Stromal cell of bone marrow (primary cell): ENCODE measurements around the gene PRF1.
"Not testable (repeated sequence)": the region's sequence is repeated elsewhere in the genome, so short reads cannot be mapped to it uniquely, and the experiment has no call there.

Experiments
- DNase-seq: peaks from one replicate; pipeline ENCODE4 v3.0.0-alpha.2; 2012; ENCODE audit warnings: low read depth

PRF1 gene

DNA sequence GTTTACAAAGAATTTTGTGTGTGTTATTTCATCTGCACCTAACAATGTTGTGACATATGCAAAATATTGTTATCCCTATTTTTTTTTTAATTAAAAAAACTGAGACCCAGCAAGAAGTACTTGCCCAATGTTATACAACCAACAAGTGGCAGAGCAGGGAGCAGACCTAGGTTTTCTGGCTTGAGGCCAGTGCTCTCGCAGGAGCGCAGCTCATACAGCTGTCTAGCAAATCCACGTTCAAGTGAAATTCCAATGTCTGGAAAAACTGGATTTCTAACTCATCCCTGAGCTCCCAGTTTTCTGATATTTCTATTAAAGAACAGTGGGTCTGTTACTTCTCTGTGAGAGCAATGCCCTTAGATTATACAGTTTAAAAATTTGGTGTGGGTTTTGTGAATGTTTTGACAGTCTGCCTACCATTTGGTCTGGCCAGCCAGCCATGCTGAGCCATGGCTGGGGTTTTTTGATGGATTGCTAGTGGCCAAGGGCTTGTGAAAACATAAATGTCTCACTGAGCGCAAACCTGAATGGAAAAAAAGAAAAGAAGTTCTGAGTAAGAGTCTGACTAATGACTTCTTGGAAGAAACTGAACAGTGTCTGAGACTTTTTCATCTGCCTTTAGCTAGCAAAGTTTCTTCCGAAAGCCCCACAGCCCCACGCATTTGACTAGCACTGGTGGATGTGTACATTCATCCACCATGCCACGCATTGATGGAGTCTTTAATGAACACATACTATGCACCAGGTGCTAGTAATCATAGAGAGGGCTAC, 15.4 kb upstream of the PRF1 start:
- peak; percentile 90 for DNase-seq

DNA sequence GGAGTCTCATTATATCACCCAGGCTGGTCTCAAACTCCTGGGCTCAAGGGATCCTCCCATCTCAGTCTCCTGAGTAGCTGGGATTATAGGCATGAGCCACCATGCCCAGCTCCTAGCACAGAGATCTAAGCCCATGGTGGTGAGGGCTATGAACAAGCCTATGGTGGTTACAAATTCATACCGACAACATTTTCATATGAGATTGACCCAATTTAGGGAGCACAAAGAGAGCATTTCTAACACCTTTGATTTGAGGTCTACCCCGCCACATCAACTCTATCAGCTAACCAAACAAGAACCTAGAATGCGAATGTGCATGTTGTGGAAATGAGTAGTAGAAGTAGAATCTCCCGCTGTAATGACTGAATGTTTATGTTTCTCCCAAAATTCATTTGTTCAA, 14.2 kb upstream of the PRF1 start:
- DNase-seq, result no peak

DNA sequence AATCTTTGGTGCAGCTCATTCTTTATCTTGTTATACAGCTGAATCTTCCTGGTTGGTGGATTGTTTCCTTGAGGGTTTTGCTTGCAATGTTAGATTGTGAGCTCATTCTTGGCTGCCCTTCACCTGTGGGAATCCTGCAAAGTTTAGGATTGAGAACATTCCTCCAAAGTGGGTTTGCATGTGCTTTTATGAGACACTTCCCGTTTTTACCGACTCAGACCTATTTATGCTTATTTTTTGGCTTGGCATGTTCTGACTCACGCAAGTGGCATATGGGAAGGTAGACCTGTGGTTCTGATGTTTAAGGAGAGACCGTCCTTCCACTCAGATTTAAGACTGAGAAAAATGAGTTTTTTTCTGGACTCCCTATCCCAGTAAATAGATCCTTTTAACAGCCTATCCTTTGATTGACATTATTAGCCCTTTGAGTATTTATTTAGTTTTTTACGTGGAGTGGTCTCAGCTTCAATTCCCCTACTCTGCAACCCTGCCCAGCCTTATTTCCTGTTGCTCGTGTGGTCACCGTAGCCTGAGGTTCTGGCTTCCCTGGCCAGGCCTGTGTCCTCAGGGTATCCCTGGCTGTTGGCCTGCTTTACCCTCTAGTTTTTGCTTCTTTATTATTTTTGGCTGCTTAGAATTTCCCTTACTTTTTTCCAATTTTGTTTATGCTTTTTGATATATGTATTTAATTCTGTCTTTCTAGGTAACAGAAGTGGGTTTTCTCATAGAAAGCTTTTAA, 13.4 kb upstream of the PRF1 start:
- no peak for DNase-seq

DNA sequence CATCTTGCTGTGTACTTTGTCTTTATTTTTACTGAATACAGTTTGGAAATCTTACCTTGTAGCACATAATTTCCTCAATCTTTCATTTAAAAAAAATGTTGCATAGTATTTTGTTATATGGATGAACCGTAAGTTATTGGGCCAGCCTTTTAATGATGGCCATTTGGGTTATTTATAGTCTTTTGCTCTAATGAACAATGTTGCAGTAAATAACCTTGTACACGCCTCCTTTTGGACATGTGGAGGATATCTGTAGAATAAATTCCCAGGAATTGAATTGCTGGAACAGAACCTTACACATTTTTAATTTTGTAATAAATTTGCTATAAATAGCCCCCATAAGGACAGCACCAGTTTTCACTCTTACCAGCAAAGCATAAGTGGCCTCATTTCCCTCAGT, 12.7 kb upstream of the PRF1 start:
- no peak for DNase-seq

DNA sequence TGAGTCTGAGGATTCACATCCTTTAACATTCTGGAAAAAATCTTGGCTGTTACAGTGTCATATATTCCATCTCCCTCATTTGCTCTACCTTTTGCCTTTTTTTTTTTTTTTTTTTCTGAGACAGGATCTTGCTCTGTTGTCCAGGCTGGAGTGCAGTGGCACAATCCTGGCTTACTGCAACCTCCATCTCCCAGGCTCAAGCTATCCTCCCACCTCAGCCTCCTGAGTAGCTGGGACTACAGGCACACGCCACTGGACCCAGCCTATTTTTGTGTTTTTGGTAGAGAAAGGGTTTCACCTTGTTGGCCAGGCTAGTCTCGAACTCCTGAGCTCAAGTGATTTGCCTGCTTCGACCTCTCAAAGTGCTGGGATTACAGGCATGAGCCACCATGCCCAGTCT, 11.8 kb upstream of the PRF1 start:
- not testable (repeated sequence) for DNase-seq

DNA sequence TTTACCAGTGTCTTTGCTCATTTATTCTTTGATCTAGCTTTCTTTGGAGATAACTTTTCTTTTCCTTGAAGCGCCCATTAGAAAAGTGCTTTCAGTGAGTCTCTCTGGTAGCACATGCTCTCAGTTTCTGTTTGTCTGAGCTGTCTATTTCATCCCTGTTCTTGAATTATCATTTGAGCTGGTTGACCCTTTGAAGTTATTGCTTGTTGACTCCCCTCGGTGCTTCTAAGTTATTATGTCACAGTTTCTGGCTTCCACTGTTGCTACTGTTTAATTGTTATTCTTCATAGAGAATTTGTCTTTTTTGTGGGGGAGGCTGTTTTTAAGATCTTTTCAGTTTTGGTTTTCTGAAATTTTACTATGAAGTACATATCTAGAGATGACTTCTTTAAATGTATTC, 11.4 kb upstream of the PRF1 start:
- no peak for DNase-seq

DNA sequence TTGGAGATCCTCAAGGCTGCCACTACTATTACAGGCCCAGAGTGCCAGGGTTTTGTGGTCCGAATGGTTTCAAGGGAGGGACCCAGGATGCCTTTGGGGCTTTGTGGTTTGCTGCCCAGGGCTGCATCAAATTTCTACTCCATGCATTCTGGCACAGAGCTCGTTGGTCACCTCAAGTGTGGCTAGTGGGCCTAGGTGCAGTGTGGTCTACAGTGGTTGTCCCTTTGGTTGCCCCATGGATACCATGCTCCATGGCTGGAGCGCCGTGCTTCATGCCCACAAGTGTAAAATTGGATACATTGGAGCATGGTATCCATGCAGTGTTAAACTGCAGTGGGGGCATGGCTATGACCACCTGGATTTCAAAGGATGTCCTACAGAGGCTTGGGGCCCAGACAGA, 5.4 kb upstream of the PRF1 start:
- no peak for DNase-seq

DNA sequence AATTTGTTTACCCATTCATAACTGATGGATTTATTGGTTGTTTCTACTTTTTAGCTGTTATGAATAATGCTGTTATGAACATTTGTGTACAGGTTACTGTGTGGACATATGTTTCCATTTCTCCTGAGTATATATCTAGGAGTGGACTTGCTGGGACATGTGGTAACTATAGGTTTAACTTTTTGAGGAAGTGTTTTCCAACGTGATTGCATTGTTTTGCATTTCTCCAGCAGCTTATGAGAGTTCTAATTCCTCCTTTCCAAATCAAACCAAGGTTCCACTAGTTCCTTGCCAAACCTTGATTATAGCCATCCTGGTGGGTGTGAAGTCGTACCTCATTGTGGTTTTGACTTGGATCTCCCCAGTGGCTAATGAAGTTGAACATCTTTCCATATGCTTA, 2.6 kb upstream of the PRF1 start:
- no peak for DNase-seq

DNA sequence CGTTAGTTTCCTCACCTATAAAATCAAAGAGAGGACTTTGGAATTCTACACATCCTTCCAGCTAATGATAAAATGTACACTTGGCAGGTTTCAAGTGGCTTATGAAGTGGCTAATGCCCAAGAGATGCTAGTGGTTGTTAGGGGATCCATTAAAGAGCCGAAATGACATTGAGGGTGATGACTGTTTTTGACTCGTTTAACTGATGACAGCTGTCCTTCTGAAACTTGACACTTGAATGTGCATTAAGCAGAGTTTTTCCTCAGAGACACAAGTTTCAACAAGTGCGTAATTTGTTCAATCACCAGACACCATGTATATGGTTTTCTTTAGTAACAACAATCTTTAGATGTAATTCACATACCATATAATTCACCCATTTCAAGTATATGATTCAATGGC, 1.6 kb upstream of the PRF1 start:
- DNase-seq, result no peak

DNA sequence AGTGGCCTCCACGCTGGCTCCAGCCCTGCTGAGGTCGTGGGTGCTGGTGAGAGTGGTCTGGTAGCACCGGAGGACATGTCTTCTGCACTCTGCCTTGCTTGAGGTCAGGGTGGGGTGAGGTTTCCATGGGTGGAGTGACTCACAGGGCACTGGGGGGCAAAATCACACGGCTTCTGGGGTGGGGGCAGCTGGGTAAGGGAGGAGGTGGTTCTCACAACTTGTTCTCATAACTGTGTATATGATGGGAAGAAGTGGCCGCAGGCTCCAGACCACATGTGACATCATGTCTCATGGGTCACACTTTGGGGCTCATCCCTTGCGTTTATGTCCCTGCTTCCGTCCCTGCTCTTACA, 884 bp upstream of the PRF1 start:
- DNase-seq, result no peak

DNA sequence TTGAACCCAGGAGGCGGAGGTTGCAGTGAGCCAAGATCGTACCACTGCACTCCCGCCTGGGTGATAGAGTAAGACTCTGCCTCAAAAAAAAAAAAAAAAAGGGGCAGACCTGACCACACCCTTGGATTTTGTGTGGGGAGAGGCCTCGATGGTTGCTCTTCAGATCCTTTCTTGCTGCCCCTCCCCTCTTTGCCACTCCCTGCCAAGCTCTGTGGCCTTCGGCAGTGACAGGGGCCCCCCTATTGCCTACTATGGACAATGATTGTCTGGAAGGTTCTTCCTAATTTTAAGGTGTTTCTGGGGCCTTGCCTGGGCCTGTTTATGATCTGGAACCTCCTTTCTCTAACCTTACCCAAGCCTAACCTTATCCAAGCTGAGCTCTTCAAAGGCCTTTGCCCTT, 795 bp downstream of the PRF1 start:
- no peak for DNase-seq

DNA sequence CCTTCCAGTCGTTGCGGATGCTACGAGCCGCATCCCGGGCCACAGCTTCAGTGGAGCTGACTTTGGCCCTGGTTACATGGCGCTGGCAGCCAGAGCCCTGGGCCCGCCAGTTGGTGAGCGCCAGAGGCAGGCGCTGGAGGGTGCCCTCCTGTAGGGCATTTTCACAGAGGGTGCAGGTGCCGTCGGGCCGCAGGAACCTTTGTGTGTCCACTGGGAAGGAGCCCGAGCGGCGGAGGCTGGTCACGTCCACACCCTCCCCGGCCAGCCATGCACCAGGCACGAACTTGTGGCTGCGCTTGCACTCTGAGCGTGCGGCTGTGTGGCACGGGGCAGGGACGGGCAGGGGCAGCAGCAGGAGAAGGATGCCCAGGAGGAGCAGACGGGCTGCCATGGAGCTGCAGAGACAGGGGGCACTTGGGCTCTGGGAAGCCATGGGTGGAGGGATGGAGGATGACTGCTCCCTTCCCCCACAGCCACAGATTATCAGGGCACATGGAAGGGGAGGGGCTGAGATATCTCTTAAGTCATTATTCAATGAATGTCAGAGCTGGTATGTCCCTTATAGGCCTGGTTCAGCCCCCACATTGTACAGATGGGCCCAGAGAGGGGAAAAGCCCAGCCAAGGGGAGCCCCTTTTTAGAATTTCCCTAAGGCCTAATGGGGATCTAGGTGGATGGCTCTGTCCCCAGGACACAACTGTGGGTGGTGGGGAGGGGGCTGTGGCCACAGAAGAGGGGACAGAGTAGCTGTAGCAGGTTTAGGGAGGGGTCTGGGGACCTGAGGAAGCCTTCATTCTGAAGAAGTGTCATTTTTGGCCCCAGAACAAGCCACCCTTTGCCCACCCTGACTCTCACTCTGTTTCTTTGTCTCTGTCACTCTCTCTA, 1.8 kb downstream of the PRF1 start:
- no peak for DNase-seq

DNA sequence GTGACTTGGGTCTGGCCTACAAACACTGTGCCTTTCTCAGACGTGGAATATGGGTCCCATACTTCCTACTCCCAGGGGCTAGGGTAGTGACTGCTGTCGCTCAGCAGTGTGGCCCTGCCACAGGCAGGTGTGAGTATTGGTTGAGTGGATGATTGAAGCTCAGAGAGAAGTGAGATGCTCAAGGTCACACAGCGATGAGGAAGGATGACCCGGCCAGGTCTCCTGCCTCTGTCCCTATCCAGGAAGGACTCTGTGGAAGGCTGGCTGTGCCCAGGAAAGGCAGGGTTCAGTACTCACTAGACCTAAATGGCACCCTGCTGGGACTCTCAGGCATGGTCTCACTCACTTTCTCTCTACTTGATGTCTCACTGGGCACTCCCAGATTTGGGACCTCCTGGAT, 2.8 kb downstream of the PRF1 start:
- DNase-seq, result no peak

DNA sequence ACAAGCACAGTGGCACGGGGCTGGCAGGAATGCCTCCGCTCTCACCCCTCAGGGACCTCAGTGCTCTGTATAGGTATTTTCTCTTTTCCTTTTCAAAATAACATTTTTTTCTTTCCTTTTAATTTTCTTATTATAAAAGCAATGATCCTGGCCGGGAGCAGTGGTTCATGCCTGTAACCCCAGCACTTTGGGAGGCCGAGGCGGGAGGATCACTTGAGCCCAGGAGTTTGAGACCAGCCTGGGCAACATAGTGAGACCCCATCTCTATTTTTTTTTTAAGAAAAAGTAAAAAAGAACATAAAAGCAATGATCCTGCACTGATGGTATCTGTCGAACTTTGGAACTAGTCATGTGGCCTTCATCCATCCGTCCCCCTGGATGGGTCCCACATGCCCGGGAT, 3.2 kb downstream of the PRF1 start:
- DNase-seq, result no peak

DNA sequence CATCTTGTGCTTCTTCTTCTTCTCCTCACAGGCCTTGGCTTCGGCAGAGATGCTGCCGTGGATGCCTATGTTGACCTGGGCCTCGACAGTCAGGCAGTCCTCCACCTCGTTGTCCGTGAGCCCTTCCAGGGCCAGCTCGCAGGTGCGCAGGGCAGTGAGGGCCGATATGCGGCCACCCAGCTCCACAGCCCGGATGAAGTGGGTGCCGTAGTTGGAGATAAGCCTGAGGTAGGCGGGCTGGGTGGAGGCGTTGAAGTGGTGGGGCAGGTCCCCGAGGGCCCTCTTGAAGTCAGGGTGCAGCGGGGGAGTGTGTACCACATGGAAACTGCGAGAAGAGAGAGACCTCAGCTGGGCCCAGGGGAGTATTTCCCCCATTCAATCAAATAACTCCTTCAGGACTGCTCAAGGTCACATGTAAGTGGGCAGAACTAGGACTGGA, 3.7 kb downstream of the PRF1 start:
- no peak for DNase-seq

DNA sequence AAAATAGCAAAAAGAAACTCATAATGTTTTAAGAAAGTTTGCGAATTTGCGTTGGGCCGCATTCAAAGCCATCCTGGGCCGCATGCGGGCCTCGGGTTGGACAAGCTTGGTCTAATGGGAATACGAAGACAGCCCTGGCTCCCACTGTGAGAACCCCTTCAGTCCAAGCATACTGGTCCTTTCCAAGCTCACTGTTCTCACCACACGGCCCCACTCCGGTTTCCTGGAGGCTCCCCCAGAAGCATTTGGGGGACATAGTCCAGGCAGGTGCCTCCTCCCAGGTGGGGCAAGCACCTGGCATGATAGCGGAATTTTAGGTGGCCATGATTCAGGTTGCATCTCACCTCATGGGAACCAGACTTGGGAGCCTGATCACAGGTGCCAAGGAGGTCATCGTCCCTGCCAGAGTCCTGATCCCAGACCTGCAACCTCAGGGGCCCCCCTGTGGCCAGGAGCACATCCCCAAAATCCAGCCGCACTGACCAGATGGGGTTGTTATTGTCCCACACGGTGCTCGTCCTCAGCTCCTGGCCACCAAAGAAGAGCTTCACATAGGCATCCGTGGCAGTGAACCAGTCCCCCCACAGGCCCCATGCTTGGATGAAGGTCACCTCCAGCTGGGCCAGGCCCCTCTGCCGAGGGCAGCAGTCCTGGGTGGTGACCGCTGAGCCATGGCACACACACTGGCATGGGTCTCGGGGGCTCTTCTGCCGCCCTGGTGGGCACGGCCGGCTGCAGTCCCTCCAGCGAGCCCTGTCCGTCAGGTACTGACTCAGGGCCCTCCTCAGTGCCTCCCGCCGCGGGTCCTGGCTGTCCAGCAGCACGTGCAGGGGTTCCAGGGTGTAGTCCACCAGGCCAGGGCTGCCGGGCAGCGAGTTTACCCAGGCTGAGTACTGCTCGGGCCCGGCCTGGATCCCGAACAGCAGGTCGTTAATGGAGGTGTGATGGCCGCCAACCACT, 4.4 kb downstream of the PRF1 start:
- no peak for DNase-seq

DNA sequence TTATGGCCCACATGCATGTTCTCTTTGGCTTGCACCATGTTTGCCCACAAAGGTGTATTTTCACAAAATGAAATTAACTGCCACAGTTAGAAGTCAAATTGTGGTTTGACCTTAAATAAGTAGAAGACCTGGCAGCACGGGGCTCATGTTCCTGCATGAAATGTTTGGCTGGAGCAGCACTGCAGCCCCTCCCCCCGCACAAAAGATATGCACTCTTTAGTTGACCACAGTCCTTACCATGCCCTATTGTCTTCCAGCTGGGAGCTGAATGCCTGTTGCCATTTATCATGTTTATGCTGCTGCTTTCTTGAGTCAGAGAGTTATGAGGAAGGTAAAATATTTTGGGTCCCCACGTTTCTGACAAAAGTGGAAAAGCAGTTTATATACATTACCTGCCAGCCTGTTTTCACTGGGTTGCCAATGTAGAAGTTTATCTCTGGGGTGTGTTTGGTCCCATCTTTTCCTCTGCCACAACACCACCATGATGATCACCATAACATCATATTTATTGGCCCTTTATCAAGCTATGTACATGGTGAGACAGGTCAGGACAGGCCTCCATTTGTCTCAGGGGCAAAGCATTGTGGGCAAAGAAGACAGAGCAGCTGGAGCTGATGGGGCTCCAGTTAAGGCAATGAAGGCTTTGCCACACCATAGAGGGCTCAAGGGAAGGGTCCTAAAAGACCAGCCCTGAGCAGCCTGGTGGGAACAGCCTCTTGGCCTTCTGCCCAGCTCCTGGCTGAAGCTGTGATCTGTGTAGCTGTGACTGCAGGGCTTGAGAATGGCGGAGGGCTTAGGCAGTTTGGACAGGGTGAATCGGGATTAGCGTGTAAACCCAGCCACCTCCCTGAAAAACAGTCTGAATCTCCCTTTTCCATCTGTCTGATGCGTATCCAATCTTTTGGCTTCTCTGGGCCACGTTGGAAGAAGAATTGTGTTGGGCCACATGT, 5.4 kb downstream of the PRF1 start:
- DNase-seq, result no peak

DNA sequence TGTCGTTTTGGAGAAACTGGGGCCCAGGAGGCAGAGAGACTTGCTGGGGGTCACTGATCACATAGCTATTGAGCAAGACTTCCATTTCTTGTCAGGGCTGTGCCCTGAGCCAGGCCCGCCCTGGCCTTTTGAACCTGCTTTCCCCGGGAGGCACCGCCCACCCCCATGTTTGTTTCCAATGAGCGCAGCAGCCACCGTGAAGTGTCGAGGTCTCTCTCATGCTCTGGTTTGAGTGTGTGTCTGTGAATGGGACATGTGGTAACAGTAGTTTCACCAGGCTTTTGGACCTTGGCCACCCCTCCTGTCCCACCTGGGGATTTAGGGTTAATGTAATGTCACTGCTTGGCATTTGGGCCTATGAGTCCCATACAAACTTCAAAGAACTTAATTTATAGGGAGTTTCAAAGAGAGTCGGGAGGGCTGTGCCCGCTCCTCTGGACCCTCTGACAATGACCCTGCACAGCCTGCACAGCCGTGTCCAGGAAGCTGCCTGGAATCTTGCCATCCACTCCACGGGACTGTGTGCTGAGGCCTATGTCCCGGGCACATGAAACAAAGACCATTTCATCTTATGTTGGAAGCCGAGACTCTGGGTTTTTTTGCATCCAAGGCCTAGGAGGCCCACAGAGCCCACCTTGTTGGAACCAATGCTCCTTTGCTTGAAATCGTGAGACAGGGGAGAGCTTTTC, 6.3 kb downstream of the PRF1 start:
- DNase-seq, result no peak

DNA sequence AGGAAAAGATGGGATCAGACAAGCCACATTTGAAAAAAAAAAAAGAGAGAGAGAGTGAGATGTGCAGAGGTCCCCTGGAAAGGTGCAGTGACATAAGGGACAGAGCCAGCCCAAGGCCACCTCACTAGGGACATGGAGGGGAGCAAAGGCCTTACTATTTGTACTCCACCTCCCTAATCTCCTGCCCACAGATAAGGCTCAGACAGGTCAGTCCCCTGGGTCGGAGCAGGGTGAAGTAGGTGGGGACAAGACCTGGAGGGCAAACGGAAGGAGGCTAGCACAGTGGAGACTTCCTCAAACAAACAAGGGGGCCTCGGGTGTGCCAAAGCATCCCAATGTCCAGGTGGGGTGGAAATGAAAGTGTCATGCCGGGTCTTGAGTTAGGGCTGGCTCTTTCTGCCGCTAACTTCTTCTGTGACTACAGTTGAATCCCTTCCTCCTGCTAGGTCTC, 7.0 kb downstream of the PRF1 start:
- DNase-seq, result no peak

DNA sequence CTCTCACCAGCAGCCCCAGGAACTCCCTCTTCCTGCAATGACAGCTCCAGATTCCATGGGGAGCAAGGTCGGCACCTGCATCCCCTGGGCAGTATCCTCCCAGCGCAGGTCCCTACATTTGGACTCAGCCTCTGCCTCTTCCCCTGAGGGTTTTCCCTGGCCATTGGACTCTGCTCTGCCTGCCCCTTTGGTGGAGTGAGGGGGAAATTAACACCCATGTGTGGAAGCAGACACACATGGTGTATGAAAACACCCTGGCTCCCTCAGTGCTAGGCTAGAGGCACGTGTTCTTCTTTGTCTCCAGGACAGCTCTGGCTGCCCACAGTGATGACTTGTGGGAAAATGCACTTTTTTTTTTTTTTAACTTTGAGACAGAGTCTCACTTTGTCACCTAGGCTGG, 8.4 kb downstream of the PRF1 start:
- no peak for DNase-seq
